IPS-NIHi7 (cell line): ENCODE data around the gene NRXN3.
"Not testable (repeated sequence)": the region's sequence is repeated elsewhere in the genome, so short reads cannot be mapped to it uniquely, and the experiment has no call there.

ENCODE experiments used
- DNase-seq: peaks from one replicate; pipeline ENCODE4 v3.0.0; 2012; ENCODE audit warnings: mixed read lengths; ENCODE audit errors: extremely low spot score

The NRXN3 gene

DNA sequence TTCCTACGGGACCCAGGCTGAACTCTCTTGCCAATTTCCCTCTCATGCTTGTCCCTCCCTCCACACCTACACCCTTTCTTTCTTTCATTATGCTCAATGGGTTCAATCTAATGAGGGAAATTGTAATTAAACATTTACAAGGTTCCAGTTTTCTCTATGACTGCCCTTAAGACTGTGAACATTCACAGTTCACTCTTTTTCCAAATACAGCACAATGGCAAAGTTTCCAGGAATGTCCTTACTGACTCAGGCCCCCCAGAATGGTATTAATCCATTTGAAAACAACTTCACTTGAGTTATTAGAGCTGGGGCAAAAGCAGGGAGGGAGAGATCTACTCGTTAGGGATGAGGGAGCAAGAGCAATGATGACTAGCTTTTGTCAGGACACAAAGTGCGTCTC lies 892.1 kb downstream of the NRXN3 start:
- DNase-seq: no peak

DNA sequence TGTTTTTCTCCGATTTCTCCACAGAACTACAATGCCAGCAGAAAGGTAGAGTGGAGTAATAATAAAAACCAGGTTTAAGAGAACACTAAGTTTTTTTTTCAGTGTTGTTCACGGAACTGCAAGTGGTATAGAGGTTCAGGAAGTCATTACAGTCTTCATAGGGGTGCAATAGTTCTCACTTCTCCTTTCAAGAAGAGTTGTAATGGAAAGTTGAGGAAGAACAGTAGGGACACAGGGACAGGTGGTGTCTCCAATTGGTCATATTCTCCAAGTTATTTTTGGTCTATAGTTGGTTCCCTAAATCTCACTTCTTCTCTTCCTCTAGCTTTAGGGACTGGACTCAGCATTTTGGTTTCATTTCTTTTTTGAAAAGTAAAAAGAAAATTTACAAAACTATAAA lies 894.0 kb downstream of the NRXN3 start:
- no peak for DNase-seq

DNA sequence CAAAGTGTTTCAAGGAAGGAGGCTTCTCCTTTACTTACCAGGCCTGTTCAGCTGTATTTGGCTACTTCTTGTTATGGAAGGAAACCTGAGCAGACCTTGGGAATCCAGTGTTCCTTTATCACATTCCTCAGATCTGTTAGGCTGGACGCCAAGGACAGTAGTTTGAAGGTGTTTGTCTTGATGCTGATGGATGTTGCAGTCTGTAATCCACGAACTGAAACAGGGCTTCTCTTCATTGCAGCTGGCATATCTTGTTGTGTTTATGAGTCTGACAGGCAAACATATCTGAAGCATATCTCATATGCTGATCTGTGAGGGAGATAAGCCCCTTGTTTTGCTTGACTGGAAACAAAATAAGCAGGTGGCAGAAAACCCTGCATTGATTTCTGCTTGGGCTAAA lies 904.3 kb downstream of the NRXN3 start:
- DNase-seq: no peak

DNA sequence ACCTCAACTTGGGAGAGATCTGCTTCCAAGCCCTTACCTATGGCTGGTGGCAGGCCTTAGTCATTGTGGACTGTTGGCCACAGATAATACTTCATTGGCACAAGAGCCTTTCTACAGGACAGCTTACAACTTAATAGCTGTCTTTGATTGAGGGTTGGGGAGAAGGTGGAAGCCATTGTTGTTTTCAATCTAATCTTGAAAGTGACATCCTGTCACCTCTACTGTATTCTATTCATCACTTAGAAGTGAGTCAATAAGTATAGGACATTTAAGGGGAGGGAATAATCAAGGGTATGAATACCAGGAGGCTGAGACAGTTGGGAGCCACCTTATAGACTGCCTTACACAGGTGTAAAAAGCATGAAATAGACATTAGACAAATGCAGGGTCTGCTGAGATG lies 906.3 kb downstream of the NRXN3 start:
- no peak for DNase-seq

DNA sequence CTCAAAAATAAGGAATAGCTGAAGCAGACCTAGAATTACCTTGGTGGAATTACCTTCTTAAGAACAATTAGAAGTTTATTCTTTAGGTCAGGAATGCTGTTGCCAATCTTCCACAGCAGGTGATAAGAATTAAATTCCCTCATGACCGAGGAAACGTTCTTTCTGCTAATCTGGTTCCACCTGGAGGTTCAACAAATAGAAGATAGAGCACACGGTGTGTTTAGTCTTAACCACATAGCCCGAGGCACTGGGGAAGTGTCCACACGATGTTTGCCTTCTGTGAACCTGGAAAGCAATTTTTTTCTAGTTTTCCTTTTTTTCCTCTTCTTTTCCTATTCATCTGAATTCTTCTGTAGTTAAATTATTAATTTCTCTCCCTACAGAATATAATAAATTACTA lies 906.9 kb downstream of the NRXN3 start:
- DNase-seq: no peak

DNA sequence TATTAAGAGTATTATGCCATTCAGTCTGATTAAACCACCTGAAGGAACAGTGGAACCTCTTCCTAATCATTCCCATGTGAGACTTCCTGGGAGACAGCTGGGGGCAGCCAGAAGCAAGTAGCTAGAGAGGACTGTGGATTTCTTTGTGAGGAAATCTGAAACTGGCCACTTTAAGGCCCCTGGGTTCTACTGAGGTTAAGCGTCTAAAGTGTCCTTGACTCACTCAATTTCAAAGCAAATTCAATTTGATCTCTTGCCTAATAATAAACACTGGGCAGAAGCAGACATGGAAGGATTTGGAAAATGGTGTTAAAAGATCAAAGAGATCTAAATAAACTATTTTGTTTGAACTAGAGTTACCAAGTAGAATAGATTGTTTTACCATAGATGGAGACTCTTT lies 909.9 kb downstream of the NRXN3 start:
- no peak for DNase-seq

DNA sequence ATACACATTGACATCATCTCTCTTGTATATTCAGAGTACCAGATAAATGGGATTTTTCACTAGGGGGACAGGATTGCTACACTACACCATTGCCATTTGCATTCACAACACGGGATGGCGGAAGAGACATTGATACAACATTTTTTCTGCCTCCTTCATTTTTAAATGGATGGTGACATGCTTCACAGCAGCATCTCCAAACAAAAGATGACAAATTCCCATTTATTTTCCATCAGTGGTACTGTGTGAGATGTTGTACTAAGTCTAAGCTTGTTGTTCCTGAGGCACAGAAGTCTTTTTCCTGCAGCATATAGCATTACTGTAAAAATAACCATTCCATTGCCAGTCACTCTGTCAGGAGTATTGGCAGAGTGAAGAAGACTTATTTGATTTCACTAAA lies 912.7 kb downstream of the NRXN3 start:
- no peak for DNase-seq

DNA sequence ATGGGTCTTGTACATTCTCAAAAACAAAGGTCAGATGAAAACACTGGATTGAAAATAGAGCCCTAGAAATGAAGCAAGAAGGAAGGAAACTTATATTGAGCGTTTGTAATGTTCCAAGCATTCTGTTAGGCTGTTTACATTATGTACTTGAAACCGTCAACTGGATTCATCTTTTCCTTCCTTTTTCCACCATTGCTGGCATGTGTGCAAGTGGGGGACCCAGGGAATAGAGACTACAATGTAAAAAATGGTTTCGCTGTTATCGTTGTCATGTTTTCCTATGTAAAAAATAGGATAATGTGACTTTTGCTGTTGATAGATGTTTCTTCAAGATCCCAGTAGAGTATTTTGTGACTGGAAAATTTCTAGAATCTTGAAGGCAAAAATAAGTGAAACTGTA lies 913.2 kb downstream of the NRXN3 start:
- no peak for DNase-seq

DNA sequence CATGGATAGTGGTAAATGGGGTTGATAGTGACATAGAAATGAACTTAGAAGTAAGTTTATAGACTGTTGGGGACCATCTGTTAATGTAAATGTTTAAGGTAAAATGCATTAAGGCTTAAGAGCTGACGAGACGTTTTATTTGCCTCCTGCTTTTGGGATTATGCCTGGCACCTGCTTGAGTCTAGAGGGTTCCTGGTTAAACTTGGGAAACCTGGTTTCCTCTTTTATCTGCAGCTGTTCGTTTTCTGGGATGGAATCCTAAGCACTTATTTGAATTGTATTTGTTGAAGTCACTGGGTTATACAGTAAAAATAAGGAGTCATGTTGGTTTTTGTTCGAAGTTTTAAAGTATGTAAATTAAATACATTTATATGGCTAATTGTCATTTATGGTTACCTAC lies 914.7 kb downstream of the NRXN3 start:
- DNase-seq: no peak

DNA sequence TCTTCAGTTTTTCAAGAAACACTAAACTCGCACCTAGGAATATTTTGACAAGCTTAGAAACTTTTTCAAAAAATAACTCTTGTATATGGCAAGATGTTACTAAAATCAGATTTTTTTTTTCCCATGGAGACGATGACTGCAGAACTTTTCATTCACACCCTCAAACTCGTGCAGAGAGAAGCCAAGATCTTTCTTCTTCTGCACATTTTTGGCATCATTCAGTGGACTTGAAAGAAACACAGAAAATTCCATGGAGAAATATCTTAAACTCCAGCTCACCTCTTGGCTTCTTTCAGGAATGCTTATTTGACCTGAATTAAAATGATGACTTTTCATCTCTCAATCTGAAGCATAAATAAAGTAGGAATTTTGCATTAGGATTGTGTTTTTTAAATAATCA lies 919.4 kb downstream of the NRXN3 start:
- DNase-seq: no peak

DNA sequence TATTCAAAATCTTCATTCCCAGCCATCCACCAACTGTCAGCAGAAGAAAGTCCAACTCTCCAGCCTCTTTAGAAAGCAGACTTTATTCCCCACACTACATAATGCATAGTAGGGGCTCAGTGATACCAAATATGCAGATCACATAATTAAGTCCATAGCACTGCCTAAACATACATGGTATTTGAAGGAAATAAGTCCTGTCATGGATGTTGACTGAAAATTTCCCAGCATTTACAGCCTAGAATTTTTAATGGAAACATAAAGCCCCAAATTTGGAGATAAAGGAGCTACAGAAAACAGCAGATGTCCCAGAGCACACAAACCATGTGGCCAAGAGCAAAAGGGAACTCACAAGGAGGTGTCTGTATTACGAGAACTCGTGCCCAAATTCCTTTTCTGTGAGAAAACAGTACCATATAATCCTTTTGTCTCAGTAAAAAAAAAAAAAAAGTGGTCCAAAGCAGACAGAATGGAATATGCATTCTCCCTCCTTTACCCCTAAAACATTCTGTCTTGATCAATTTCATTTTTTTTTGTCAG lies 920.5 kb downstream of the NRXN3 start:
- DNase-seq: no peak

DNA sequence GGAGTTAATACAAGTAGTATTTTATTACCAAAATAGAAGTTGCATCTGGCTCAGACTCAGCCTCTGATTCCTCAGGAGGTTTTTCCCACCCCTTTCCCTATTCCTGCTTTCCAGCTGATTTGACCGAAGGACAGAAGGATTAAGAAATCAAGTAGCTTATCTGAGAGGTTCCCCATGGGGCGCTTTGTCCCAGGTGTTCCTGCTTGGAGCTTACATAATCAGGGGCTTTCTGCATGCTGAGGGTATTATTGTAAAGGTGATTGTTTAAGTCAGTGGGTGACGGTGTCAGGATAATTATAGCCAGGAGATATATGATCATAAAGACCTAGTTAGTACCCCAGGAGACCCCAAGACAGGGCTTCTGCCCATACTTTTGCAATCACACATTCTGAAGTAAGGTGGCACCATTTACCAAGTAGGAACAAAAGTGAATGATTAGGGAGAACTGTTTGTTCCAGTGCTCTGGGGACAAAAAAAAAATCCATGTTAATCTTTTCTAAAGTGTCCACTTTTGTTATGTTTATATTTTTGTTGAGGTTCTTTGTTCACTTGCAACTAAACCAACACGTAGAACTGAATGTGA lies 921.3 kb downstream of the NRXN3 start:
- DNase-seq: peak; percentile 19

DNA sequence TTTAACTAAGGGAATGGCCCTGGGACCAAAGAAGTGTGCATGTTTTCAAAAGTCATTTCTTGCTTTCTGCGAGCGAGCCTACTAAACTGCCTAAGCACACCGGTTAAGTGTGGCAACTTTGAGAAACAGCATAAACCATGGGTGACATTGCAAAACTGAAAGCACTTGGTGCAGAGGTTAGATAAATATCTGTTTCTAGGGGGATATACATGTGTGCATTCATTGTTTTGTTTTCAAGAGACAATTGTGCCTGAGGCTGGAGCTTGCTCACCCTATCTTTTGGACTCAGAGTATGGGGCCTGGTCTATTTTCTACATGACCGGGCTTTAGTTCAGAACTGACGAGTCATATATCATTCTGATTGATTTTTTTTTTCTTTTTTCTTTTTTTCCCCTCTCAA lies 923.4 kb downstream of the NRXN3 start:
- no peak for DNase-seq

DNA sequence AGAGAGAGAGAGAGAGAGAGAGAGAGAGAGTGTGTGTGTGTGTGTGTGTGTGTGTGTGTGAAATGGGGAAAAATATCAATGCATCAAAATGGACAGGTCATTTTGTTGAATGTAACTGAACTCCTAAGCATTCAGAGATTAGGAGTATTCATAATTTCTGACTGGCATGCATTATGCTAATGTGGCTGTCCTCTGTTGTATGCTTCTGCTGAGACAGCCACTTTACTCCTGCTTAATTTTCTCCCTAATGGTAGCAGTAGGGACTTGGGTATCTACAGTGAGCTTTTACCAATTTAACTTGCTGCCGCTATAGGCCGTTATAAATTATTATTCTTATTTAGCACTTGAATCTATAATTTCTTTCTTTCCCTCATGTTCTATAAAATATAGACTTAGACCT lies 924.8 kb downstream of the NRXN3 start:
- no peak for DNase-seq

DNA sequence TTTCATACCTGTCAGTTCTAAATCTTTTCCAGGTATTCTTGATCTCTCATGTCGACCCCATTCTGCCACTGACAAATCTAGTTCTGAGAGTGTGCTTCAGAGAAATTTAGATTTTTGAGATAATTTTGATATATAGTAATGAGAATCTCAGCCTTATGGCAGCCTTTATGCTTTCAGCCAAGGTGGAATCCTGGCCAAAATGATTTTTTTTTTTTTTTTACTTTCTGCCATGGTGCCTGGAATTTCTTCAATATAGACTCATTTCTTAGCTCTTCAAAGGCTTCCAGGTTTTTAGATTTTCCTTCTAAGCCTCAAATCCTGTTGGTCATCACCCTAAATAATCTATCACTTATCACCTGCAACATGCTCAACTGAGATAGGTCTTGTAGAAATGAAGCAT lies 926.6 kb downstream of the NRXN3 start:
- DNase-seq: no peak

DNA sequence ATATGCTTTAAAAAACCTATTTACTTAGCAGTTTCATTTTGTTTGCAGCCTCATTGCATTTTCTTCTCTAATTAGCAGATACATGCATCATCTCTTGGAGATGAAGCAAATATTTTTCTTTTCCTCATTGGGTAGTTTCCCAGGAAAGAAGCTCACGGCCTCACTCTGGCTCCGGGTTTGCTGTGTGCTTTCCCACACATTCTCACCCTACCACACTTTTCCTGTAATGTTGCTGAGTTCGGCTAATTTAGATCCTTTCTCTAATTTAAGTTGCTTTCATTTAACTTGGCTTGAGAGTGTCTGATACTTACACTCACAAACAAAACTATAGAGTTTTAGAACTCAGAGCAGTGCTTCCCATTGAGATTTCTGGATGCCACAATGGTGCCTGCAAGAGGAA lies 928.2 kb downstream of the NRXN3 start:
- DNase-seq: no peak

DNA sequence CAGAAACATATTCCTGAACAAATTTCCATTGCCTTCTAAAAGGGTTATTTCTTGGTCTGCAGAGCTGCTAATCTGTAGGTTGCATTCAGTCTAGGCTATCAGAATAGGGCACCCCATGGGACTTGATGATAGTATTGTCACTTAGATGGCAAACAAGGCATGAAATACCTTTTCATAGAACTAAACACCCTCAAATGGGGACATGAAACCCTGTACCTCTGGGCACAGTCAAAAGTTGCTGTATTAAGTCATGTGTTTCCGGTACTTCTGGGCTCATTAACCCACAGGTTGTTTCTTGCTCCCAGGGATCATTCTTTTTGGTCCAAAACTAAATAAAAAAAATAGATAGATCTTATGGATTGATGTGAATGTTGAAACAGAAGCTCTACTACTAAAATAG lies 930.4 kb downstream of the NRXN3 start:
- DNase-seq: no peak

DNA sequence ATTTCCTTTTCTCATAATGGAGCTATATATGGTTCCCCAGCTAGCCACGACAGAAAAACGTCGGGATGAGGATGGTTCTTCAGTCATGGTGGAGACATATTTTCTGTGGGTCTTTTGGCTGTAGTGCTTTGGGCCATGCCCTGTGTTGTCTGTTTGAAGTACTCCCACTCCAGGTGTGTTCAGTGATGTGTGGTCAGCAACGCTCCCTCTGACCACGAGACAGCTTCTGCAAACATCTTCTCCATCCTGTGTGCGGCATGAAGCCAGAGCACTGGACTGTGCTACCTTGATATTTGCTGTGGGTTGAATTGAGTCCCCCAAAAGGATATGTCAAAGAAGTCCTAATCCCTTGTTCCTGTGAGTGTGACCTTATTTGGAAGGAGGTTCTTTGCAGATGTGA lies 931.2 kb downstream of the NRXN3 start:
- no peak for DNase-seq

DNA sequence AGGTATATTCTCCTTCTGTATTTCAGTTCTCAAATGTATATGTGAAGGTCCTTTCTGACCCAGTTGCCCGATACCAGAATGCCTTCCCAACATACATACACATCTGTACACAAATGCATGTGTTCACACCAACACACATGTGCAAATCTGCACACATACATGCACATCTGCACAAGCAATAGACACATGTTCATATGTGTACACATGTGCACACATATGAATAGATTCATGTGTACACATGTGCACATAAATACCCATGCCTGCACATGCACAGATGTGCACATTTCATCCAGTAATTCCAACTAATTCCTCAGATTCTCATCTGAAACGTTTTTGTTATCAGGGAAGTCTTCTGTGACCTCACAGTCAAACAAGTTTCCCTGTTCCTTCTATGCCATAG lies 933.6 kb downstream of the NRXN3 start:
- no peak for DNase-seq

DNA sequence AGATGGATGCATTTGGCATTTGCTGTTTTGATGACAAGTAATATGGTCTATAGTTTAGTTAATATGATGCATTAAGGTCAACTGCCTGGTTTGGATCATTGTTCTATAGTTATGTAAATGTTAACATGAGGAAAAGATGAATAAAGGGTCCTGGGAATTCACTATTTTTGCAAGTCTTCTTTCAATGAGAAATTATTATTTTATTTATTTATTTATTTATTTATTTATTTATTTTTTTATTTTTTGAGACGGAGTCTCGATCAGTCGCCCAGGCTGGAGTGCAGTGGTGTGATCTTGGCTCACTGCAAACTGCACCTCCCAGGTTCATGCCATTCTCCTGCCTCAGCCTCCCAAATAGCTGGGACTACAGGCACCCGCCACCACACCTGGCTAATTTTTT lies 940.4 kb downstream of the NRXN3 start:
- DNase-seq: not testable (repeated sequence)

DNA sequence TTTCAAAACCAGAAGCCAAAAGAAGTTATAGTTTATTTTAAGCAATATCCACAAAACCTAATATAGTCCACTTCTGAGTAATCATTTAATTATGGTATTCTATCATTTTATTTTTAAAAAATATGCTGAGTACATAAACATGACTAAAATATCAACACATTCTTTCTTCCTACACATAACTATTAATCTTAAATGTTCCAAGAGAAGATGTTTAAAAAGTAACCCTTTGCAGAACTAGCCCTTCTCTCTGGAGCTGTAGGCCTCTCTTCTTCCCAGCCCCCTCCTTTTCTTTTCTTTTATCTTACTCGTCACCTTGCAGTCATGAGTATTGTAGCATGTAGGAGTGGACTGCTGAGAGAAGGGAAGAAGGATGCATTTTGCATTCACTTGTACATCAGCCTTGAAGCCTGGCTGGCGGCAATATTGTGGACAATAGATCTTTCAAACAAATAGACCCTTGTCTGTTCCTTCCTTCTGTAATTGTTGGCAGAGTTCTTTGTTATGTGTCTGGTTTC lies 941.9 kb downstream of the NRXN3 start:
- no peak for DNase-seq

DNA sequence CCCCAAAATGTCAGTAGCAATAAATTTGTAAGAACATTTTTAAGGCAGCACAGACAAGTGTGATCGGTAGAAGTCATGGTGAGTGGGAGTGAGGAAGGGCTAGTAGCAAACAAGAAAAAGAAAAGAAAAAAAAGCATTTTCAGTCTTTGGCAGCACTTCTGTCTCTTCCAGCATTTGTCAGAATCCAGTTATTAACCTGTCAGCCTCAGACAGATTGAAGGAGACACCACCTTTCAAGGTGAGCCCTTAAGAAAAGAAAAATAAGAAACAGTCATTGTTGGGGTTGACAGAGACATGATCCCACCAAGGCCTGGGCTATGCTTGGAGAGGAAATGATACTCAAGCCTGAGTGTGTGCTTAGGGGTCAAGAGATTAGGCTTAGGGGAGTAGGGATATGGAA lies 947.4 kb downstream of the NRXN3 start:
- no peak for DNase-seq

DNA sequence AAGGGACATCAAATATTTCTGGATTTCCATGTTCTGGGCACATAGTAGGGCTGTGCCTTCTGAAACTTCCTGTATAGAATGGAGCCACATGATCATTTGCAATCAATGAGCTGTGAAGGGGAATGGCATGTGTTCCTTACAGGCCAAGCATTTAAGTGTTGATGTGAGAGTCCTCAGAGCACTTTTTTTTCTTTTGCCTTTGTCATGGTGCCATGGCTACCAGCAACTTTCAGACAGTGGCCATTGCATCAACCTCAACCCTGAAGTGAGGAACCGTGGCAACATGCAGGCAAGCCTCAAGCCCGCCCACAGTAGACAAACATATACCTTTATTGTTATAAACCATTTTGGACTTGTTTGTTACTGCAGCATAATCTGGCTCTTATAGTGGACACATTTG lies 948.1 kb downstream of the NRXN3 start:
- no peak for DNase-seq

DNA sequence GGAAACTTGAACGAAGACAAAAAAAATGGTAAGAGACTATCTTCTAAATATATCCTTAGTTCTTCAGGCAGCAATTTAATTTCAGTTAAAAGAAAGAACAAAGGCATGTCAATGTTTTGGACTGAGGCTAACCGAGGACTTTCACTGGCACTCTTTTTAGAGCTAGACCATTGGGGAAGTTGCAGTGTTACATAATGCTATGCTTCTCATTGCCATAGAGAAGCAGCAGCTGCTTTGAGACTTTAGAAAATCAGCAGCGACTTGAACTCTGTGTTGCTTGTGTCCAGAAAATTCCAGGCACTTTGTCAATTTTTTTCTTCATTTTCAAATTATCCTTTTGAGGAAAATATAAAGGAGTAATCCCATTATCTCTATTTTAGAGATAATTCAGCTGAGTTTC lies 964.2 kb downstream of the NRXN3 start:
- DNase-seq: no peak
